G401 (cell line): Measurements from ENCODE around the gene PRKRIP1. TPM values are rescaled to one million over a fixed set of nuclear protein-coding genes. Genes with fewer than 3 reads are reported as not detected.
"Not testable (repeated sequence)": the region's sequence is repeated elsewhere in the genome, so short reads cannot be mapped to it uniquely, and the experiment has no call there.

Experiments
- DNase-seq: peaks from one replicate; pipeline ENCODE4 v3.0.0-alpha.2; 2015; ENCODE audit warnings: low spot score
- in situ Hi-C: cut with HindIII; loops from 2 replicates; pipeline ENCODE4 v1.10.0; 2016; ENCODE audit warnings: low sequenced_read_pairs, mixed read lengths
- total RNA-seq: library from RNA; depleted of rRNA; stranded (reverse); fragments of >200 nt; shearing (Covaris generic); gene quantifications from 2 replicates; pipeline ENCODE4 v1.2.3, GENCODE V29; 2014

The PRKRIP1 gene
- total RNA-seq, 1 experiment from 2014 or later, result 25.9 TPM

DNA sequence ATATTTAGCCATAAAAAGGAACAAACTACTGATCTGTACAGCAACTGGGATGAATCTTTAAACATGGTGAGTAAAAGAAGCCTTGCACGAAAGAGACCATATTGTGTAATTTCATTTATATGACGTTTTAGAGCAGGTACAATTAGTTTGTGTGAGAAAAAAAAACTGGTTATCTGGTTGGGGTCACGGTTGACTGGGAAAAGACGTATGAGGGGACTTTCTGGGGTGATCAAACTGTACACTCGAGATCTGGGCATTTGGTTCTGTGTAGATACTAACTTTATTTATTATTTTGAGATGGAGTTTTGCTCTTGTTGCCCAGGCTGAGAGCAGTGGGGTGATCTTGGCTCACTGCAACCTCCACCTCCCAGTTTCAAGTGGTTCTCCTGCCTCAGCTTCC, 4.2 kb downstream of the PRKRIP1 start:
- DNase-seq, result no peak
- in situ Hi-C loops, result no loop called here

- in situ Hi-C loops, result no loop called here
- DNase-seq, result peak; percentile 47
Observed at GRCh38 chr7:102403563-102403962, 7.4 kb downstream of the PRKRIP1 start.

- DNase-seq, result peak; percentile 77
- in situ Hi-C loops, result no loop called here
Observed at GRCh38 chr7:102404005-102404861, 8.1 kb downstream of the PRKRIP1 start.

DNA sequence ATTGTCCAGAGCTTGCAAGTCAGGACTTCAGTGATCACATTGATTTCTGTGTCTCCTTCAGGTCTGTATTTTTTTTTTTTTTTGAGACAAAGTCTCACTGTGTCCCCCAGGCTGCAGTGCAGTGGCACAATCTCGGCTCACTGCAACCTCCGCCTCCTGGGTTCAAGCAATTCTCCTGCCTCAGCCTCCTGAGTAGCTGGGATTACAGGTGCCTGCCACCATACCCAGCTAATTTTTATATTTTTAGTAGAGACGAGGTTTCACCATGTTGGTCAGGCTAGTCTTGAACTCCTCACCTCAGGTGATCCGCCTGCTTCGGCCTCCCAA, 8.7 kb downstream of the PRKRIP1 start:
- in situ Hi-C loops, DNase-seq: not testable (repeated sequence)

DNA sequence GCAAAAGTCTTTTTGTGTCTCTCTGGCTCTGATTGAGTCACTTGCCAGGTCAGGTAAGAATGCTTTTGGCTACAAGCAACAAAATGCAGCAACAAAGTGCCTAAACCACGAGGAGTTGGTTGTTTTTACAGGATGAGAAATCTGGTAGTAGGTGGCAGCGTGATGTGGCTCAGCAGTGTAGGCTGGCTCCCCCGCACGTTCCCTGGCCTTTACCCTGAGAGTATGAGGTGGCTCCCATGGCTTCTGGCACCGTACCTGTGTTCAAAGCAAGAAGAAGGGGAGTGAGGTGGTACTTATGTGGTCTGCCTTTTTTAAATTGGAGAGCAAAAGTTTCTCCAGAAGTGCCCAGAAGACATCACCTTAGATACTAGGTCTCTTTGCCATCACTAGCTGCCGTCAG, 11.7 kb downstream of the PRKRIP1 start:
- in situ Hi-C loops, result no loop called here
- no peak for DNase-seq

- DNase-seq, in situ Hi-C loops: not testable (repeated sequence)
Observed at GRCh38 chr7:102408530-102408929, 12.4 kb downstream of the PRKRIP1 start.

DNA sequence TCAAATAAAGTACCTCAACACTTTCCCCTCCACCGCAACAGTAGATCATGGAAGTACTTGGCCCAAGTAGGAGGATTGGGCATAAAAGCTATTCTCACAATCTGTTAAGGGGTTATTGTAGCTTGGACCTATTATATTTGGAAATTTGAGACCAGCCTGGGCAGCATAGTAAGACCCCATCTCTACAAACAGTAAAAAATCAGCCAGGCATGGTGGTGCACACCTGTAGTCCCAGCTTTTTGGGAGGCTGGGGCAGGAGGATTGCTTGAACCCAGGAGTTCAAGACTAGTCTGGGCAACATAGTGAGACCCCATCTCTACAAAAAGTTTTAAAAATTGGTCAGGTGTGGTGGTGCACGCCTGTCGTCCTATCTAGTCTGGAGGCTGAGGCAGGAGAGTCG, 13.2 kb downstream of the PRKRIP1 start:
- DNase-seq, result no peak
- in situ Hi-C loops, result no loop called here

DNA sequence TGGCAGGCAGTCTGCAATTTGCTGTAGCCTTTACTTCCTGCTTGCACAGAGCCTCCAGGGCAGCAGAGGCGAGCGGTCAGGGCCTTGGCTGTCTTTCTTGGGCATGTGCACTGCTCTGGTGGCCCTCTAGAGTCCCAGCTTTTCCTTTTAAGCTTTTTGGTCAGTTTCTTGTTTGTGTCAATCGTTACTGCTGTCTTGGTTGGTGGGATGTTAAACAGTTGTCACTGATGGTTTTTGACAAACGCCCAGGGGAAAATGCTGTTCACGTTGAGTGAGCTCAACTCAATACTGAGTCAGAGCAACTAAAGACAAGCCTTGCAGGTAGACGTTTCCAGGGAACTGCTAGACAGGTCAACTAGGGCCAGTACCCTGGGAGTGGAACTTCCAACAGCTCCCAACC, 14.0 kb downstream of the PRKRIP1 start:
- no peak for DNase-seq
- in situ Hi-C loops, result no loop called here

DNA sequence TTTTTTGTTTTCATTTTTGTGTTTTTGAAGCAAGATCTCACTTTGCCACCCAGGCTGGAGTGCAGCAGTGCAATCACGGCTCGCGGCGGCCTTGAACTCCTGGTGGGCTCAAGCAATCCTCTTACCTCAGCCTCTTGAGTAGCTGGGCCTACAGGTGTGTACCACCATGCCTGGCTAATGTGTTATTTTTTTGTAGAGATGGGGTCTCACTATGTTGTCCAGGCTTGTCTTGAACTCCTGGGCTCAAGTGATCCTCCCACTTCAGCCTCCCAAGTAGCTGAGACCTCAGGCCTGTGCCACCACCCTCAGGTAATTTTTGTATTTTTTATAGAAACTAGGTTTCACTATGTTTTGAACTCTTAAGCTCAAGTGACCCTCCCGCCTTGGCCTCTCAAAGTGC, 14.8 kb downstream of the PRKRIP1 start:
- DNase-seq, result no peak
- in situ Hi-C loops, result no loop called here

GRCh38 chr7:102412548-102412947, 16.4 kb downstream of the PRKRIP1 start:
- in situ Hi-C loops, result no loop called here
- DNase-seq, result peak; percentile 98

DNA sequence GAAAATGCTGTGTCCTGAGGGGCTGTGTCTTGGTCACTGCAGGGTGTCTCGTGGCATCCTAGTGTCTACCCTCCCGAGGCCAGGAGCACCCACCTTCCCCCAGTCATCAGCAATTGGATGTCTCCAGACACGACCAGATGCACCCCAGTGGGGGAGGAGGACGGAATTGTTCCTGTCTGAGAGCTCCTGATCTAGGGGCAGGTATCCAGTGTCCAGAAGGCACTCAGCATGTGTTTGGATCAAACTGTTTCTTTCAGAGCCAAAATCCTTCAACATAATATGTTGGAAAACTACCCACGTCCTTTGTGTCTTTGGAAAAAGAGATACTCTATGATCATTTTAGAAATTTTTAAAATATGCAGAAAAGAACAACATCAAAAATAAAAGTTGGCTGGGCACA, 16.9 kb downstream of the PRKRIP1 start:
- in situ Hi-C loops, result no loop called here
- DNase-seq, result peak; percentile 97

DNA sequence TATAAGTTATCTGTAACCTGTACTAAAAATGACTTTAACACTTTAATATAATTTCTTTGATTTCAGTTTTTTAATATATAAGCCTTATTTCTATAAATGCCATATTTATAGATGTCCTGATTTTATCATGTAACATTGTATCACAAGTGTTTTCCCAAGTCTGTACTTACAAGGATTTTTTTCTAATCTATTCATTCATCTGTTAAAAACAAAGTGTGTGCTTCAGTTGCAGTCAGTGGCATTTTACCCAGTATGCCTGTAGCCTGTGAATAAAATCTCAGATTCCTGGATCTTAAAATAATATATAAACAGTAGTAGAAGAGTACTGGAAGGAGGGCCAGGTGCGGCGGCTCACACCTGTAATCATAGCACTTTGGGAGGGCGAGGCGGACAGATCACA, 17.4 kb downstream of the PRKRIP1 start:
- in situ Hi-C loops, result no loop called here
- DNase-seq, result peak; percentile 67

GRCh38 chr7:102415685-102416225, 19.6 kb downstream of the PRKRIP1 start:
- in situ Hi-C loops, result no loop called here
- DNase-seq, result peak; percentile 45

DNA sequence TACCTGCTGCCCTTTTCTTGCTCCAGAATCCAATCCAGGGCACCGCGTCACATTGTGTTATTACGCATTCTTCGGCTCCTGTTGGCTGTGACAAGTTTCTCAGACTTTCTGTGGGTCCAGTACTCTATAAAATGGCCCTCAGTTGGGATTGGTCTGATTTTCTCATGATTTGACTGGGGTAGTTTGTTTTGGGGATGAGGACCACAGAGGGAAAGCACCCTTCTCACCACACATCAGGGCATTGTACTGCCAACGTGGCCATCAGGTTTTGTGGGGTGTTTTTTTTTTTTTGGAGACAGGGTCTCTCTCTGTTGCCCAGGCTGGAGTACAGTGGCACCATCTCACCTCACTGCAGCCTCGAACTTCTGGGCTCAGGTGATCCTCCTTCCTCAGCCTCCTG, 20.2 kb downstream of the PRKRIP1 start:
- no peak for DNase-seq
- in situ Hi-C loops, result no loop called here

GRCh38 chr7:102417105-102417504, 20.9 kb downstream of the PRKRIP1 start:
- DNase-seq, result no peak
- in situ Hi-C loops, result no loop called here

DNA sequence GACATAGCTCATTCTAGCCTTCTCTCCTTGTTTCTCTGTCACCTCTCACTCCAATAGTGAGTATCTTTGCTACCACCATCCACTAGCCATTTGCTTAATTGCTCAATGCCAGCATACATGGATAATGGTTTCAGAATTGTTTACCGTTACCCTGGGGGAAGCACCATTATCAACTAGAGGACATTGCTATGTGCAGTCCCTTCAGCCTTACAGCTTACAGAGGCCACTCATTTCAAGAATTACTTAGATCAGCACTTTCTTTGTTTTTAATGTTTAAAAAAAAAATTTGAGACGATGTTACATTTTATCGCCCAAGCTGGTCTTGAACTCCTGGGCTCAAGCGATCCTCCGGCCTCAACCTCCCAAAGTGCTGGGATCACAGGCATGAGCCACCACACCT, 22.4 kb downstream of the PRKRIP1 start:
- in situ Hi-C loops, result no loop called here
- DNase-seq, result no peak

DNA sequence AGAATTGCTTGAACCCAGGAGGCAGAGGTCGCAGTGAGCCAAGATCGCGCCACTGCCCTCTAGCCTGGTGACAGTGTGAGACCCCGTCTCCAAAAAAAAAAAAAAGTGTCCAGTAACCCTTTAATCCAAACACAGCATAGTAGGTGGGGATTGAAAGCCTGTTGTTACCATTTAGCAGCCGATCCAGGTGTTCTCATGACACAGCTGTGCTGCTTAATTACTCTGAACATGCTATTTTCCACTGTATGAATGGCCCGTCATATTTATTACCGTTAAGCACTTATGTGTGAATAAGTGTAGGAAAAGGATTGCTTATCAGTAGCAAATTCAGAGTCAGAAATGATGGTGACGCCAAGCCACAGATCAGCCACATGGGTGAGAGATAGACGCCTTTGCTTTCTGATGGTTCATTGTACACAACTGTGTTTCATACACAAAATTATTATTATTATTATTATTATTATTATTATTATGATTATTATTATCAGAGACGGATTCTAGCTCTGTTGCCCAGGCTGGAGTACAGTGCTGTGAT, 25.6 kb downstream of the PRKRIP1 start:
- in situ Hi-C loops, result no loop called here
- DNase-seq, result no peak

DNA sequence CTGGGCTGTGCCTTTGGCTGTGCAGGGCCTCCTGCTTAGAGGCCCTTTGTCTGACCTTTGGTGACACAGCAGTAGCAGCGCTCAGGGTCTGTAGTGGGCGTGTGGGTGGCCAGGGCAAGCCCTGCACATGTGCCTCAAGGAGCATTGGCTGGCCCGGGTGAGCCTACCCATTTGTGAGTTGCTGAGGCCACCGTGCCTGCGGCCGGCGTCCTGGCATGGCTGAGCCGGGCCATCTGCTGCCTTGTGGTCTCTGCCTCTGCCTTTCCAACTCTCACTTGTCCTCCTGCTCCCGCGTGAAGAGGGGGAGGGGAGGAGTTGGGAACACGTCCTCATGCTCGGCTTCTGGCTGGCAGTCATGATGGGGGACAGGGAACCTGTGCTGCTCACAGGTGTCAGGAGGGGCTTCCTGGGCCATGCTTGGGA, 28.0 kb downstream of the PRKRIP1 start:
- peak; percentile 92 for DNase-seq
- in situ Hi-C loops, result no loop called here

- no peak for DNase-seq
- in situ Hi-C loops, result no loop called here
Observed at GRCh38 chr7:102424787-102425218, 28.6 kb downstream of the PRKRIP1 start.

GRCh38 chr7:102425639-102426267, 29.6 kb downstream of the PRKRIP1 start:
- peak; percentile 84 for DNase-seq
- in situ Hi-C loops, result no loop called here
